Measurements from ENCODE around the gene PPIP5K1.

The PPIP5K1 gene

DNA sequence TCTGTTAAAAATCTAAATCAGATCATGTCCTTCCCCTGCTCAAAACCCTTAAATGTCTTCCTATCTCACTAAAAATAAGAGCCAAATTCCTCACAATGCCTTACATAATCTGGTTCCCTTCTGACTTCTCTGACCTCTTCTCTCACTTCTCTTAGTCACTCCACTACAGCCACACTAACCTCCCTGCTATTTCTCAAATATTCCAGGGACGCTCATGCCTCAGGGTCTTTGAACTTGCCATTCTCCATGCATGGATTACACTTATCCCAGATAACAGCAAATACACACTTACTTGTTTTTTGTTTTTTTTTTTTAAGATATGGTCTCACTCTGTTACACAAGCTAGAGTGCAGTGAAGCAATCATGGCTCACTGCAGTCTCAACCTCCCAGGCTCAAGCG is 105.6 kb downstream of the PPIP5K1 start:
- DNase-seq, result no peak
